CD4-positive, alpha-beta T cell (primary cell): ENCODE results near the gene IQSEC1. TPM values are rescaled to one million over a fixed set of nuclear protein-coding genes. Genes with fewer than 3 reads are reported as not detected.

Experiments used
- ATAC-seq: fragments of 200-7000 bp; cut with Tn5 transposase; one replicate; pipeline ENCODE4 v1.10.0; 2022; ENCODE audit warnings: mild to moderate bottlenecking; ENCODE audit not compliant: poor library complexity
- CTCF ChIA-PET: fragments of 350-600 bp; sonication (Branson Sonifier 250); formaldehyde crosslinking; loops from one replicate; lab custom pipeline; 2021; ENCODE audit warnings: antibody characterized with exemption, inconsistent platforms; lab: Charles Lee
- POLR2A ChIA-PET: fragments of 350-600 bp; sonication (Branson Sonifier 250); formaldehyde crosslinking; loops from one replicate; lab custom pipeline; 2021; ENCODE audit warnings: antibody characterized with exemption, inconsistent platforms; lab: Charles Lee
- DNase-seq, 14 experiments: peaks; one replicate each; pipeline ENCODE4 v3.0.0-alpha.2; 2013 to 2020; ENCODE audit warnings: mixed read lengths in 2 of 14
- H3K27ac ChIP-seq, 2 donors: one replicate each; pipeline versions ENCODE4 v1.5.1 to v1.7.0; 2013; ENCODE audit warnings: low read length in 2 of 2, low read depth in 1 of 2, mild to moderate bottlenecking in 1 of 2
- H3K27me3 ChIP-seq, 2 experiments: 1 replicate in 1 of 2; 2 replicates in 1 of 2; pipeline versions ENCODE4 v1.6.1 to v1.7.0; 2013; ENCODE audit warnings: low read length in 2 of 2, control low read depth in 1 of 2, mild to moderate bottlenecking in 1 of 2, moderate library complexity in 1 of 2; ENCODE audit not compliant: insufficient read depth in 2 of 2, control insufficient read depth in 1 of 2
- H3K36me3 ChIP-seq: one replicate; pipeline ENCODE4 v1.6.1; 2013; ENCODE audit warnings: low read length, control low read depth; ENCODE audit not compliant: insufficient read depth
- H3K4me1 ChIP-seq: one replicate; pipeline ENCODE4 v1.6.1; 2013; ENCODE audit warnings: low read length, control low read depth; ENCODE audit not compliant: insufficient read depth
- H3K4me3 ChIP-seq: one replicate; pipeline ENCODE4 v1.5.1; 2013; ENCODE audit warnings: mild to moderate bottlenecking, low read length, moderate library complexity
- H3K9me3 ChIP-seq, 2 experiments: 1 replicate in 1 of 2; 2 replicates in 1 of 2; pipeline versions ENCODE4 v1.6.1 to v1.7.0; 2013; ENCODE audit warnings: low read length in 2 of 2, mild to moderate bottlenecking in 2 of 2, control low read depth in 1 of 2, moderate library complexity in 1 of 2; ENCODE audit not compliant: control insufficient read depth in 1 of 2, insufficient read depth in 1 of 2
- H3K27ac Mint-ChIP-seq: one replicate; pipeline ENCODE4 v1.8.0; 2020; ENCODE audit warnings: mixed read lengths
- H3K27me3 Mint-ChIP-seq: one replicate; pipeline ENCODE4 v1.8.0; 2021; ENCODE audit warnings: mixed read lengths
- H3K36me3 Mint-ChIP-seq: one replicate; pipeline ENCODE4 v1.8.0; 2021; ENCODE audit warnings: low read depth, mixed read lengths
- H3K4me1 Mint-ChIP-seq: one replicate; pipeline ENCODE4 v1.8.0; 2021; ENCODE audit warnings: low read depth, mixed read lengths
- H3K4me3 Mint-ChIP-seq: one replicate; pipeline ENCODE4 v1.8.0; 2020; ENCODE audit warnings: mild to moderate bottlenecking, mixed read lengths
- H3K9me3 Mint-ChIP-seq: one replicate; pipeline ENCODE4 v1.8.0; 2020; ENCODE audit warnings: mixed read lengths
- intact Hi-C, 2 experiments: fragments of 100-400 bp; cut with DNase I in 1 of 2; cut with micrococcal nuclease in 1 of 2; formaldehyde crosslinking; loops; one replicate each; pipeline versions ENCODE4 v1.15.1 to v1.9.0; 2023 to 2025; cut with DNase I, micrococcal nuclease
- total RNA-seq, 174 experiments: library from RNA in 2 of 174; stranded (reverse) in 2 of 174; gene quantifications; one replicate each; pipeline ENCODE4 v1.2.3 and lab custom pipeline; 2021 to 2026
- TF ChIP-seq, protein P1 (sequence below): fragments of 200-600 bp; IDR thresholded peaks from one replicate; pipeline ENCODE4 v1.8.0; 2022; ENCODE audit warnings: antibody characterized with exemption, mild to moderate bottlenecking

The IQSEC1 gene
- total RNA-seq, 2 experiments from 2014 or later, result 102 to 108 TPM

GRCh38 chr3:12886736-12887135 is 186.5 kb downstream of the IQSEC1 start:
- Mint-ChIP-seq H3K4me3 (no peak overlapping the region), H3K27me3 (peaks cover 29% of the 10 kb centered on the region)

DNA sequence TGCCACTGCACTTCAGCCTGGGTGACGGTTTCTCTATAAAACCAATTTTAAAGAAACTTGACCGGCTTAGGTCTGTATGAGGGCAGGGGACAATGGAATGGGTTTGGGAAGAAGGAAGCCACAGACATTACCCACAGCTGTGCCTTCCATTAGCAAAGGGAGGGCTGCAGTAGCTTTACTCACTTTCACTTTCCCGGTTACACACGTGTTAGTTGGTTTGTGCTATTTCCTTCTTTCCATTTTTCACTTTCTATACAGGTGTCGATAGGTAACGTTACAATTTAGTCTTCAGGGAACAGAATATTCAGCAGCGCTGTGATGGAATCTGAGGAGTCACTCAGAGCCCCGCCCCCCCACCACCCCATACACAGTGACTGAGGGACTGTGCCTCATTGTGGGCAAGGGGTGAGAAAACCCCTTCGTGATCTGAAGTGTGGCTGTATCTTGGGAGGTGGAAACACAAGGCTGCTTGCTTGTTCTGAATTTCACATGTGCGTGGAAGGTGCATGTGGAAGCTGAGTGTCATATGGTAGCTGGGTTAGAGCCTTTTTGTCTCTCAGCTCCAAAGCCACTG is 187.0 kb downstream of the IQSEC1 start:
- peak in 1 of 14 experiments; percentile 42 for DNase-seq

More at GRCh38 chr3:12886736-12887135, 186.5 kb downstream of the IQSEC1 start:
- Histone ChIP-seq H3K36me3 (no peaks in the 10 kb centered on the region), H3K9me3 (peaks cover 0 to 4% of the 10 kb centered on the region in 2 experiments), H3K27me3 (peaks cover 7 to 10% of the 10 kb centered on the region in 2 experiments), H3K4me3 (no peak overlapping the region), H3K4me1 (peaks cover 16% of the 10 kb centered on the region), H3K27ac (no peak overlapping the region)
- CTCF ChIA-PET, result interaction anchor here (0.7 to 1.0 kb wide), 2 partner anchors 45 to 83 kb away, joined by 3 to 4 read pairs; partner anchors contain the start of gene RPL32
- TF ChIP-seq, protein P1, sequence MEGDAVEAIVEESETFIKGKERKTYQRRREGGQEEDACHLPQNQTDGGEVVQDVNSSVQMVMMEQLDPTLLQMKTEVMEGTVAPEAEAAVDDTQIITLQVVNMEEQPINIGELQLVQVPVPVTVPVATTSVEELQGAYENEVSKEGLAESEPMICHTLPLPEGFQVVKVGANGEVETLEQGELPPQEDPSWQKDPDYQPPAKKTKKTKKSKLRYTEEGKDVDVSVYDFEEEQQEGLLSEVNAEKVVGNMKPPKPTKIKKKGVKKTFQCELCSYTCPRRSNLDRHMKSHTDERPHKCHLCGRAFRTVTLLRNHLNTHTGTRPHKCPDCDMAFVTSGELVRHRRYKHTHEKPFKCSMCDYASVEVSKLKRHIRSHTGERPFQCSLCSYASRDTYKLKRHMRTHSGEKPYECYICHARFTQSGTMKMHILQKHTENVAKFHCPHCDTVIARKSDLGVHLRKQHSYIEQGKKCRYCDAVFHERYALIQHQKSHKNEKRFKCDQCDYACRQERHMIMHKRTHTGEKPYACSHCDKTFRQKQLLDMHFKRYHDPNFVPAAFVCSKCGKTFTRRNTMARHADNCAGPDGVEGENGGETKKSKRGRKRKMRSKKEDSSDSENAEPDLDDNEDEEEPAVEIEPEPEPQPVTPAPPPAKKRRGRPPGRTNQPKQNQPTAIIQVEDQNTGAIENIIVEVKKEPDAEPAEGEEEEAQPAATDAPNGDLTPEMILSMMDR, result no peak
- intact Hi-C loops, result no loop called here
- no peaks in the 10 kb centered on the region for H3K36me3 Mint-ChIP-seq
- no peak overlapping the region for H3K27ac Mint-ChIP-seq
- ATAC-seq (no peak), DNase-seq (no peak)
- POLR2A ChIA-PET, result interaction anchor here (1.4 kb wide), 1 partner anchor 46 kb away, joined by 4 read pairs; the partner anchor contains the start of gene RPL32
- no peaks in the 10 kb centered on the region for H3K9me3 Mint-ChIP-seq
- peaks cover 15% of the 10 kb centered on the region for H3K4me1 Mint-ChIP-seq

GRCh38 chr3:12885583-12885930 is 187.7 kb downstream of the IQSEC1 start:
- Mint-ChIP-seq H3K27ac (no peak overlapping the region), H3K4me1 (peaks cover 14% of the 10 kb centered on the region), H3K36me3 (no peaks in the 10 kb centered on the region), H3K4me3 (no peak overlapping the region), H3K27me3 (peaks cover 29% of the 10 kb centered on the region), H3K9me3 (no peaks in the 10 kb centered on the region)
- intact Hi-C loops, result no loop called here
- TF ChIP-seq, protein P1, result no peak
- H3K4me3 ChIP-seq, result no peak overlapping the region
- peaks cover 11% of the 10 kb centered on the region for H3K4me1 ChIP-seq
- peaks cover 6 to 8% of the 10 kb centered on the region in 2 experiments for H3K27me3 ChIP-seq
- H3K36me3 ChIP-seq, result no peaks in the 10 kb centered on the region
- ATAC-seq (no peak), DNase-seq (no peak)
- peaks cover 0 to 4% of the 10 kb centered on the region in 2 experiments for H3K9me3 ChIP-seq
- POLR2A ChIA-PET, result interaction anchor here (1.4 kb wide), 1 partner anchor 44 kb away, joined by 4 read pairs; the partner anchor contains the start of gene RPL32
- H3K27ac ChIP-seq, result no peak overlapping the region
- CTCF ChIA-PET, result interaction anchor here (1.0 kb wide), 1 partner anchor 44 kb away, joined by 3 read pairs; the partner anchor contains the start of gene RPL32

More for the DNA sequence above, 187.0 kb downstream of the IQSEC1 start:
- intact Hi-C loops, result no loop called here
- H3K36me3 Mint-ChIP-seq, result no peaks in the 10 kb centered on the region
- no peaks in the 10 kb centered on the region for H3K9me3 Mint-ChIP-seq
- peaks cover 29% of the 10 kb centered on the region for H3K27me3 Mint-ChIP-seq
- H3K4me1 Mint-ChIP-seq, result peaks cover 14% of the 10 kb centered on the region
- CTCF ChIA-PET, result interaction anchor here (0.7 to 1.0 kb wide), 2 partner anchors 45 to 82 kb away, joined by 3 to 4 read pairs; partner anchors contain the start of gene RPL32
- POLR2A ChIA-PET, result interaction anchor here (1.4 kb wide), 1 partner anchor 45 kb away, joined by 4 read pairs; the partner anchor contains the start of gene RPL32
- Histone ChIP-seq H3K27me3 (peaks cover 7 to 10% of the 10 kb centered on the region in 2 experiments), H3K36me3 (no peaks in the 10 kb centered on the region), H3K4me3 (peak overlapping the region; percentile 8), H3K27ac (no peak overlapping the region), H3K4me1 (peaks cover 11% of the 10 kb centered on the region), H3K9me3 (peaks cover 0 to 4% of the 10 kb centered on the region in 2 experiments)
- no peak overlapping the region for H3K27ac Mint-ChIP-seq
- H3K4me3 Mint-ChIP-seq, result peak overlapping the region; percentile 58
- TF ChIP-seq, protein P1, result no peak
- peak; percentile 41 for ATAC-seq
